NCI-H2107 (cell line): Measurements from ENCODE around the gene DNAJC5G.
"Not testable (repeated sequence)": the region's sequence is repeated elsewhere in the genome, so short reads cannot be mapped to it uniquely, and the experiment has no call there.

Experiments used
- DNase-seq: peaks from one replicate; lab custom pipeline; 2025; lab: John Stamatoyannopoulos, UW

The DNAJC5G gene

DNA sequence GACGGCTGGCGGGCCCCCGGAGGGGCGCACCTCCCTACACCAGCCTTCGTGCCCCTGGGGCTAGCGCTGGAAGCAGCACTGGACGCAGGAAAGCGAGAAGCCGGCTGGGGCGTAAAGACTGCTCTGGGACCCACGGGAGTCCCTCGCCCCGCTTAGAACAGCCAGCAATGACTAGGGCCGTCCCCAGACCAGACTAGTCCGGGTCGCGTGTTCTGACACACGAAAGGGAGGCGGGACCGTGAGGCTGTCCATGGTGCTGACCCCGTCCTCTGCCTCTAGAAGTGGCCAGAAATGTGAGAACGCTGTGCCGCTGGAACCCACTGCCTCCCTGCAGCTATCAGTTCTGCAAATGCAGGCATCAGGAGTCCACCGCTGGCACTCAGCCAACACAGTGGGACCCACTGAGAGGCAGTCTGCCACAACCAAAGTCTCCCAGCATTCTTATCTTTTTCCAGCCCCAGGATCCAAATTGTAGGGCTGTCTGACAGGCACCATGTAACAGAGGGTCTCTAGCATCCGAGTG lies 33.2 kb downstream of the DNAJC5G start, which contains the start of gene UCN:
Gene UCN (minus strand): TSS at position 87 of the 523 bp plus-strand sequence. CDS start 550 bp downstream, outside the sequence.
- DNase-seq: no peak

DNA sequence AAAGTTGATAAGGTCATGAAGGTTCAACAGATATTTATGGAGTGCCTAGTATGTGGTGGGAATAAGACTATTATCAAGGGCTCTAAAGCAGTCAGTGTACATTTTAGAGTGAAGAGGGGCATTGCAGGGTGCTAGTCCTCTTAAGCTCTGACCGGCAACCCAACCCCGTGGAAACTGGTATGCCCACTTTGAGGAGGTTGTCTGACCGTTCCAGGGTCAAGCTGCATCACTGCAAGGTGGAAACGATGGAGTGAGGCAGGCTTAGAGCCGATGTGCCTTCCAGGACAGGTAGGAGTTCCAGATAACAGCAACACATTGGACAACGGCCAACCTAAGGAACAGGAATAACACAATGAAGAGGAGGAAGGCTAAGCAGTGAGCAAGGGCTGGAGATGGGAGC lies 34.4 kb downstream of the DNAJC5G start:
- DNase-seq: no peak

DNA sequence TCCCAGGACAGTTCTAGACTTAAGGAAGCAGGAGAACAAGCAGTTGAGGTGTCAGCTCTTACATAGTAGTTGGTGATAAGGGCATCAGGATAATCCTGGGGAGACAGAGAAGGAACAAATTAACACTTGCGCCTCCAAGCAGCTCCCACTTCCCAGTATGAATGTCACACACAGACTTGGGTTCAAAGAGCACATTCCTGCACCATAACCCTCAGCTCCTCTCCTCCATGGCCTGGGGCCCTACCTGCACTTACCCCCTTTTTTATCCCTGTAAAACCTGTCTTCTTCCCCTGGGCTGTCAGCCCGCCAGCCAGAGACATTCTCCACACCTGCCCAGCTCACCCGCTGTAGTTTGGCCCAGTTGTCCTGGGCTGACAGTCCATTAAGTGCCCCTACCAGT lies 36.9 kb downstream of the DNAJC5G start:
- no peak for DNase-seq

DNA sequence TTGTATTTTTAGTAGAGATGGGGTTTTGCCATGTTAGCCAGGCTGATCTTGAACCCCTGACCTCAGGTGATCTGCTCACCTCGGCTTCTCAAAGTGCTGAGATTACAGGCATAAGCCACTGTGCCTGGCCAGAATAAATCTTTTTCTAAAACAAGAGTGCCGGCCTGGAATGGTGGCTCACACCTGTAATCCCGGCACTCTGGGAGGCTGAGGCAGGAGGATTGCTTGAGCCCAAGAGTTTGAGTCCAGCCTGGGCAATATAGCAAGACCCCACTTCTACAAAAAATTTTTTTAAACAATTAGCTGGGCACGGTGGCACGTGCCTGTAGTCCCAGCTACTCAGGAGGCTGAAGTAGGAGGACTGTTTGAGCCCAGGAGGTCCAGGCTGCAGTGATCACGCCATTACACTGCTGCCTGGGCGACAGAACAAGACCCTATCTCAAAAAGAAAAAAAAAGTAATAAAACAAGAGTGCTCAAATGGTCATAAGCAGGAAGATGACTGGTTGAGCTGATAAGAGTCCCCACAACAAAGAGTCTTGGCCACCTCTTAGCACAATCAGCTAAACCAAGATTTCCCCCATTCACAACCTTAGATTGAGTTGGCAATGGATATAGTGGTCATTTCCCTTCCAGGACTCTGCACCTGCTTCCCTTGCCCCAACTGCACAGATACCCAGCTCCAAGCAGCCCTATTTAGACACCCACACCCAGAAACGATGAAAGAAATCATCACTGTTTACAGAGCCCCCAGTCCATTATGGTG lies 38.8 kb downstream of the DNAJC5G start:
- no peak for DNase-seq

DNA sequence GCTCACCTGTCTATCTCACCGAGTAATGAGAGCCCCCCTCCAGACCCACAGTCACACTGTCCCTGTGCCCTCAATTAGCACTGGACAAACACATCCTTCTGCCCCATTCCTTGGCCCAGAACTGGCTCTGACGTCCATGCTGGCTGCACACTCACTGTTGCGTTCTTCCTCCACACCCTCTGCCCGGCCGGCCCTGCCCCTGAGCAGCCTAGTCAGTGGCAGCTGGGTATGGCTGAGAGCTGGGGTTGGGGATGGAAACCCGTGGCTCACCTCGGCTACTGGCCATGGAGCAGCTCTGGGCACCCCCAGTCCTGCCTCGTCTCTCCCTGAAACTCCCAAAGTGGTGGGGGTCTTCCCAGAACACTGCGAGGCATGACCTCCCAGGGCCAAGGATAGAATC lies 39.5 kb downstream of the DNAJC5G start:
- DNase-seq: no peak

DNA sequence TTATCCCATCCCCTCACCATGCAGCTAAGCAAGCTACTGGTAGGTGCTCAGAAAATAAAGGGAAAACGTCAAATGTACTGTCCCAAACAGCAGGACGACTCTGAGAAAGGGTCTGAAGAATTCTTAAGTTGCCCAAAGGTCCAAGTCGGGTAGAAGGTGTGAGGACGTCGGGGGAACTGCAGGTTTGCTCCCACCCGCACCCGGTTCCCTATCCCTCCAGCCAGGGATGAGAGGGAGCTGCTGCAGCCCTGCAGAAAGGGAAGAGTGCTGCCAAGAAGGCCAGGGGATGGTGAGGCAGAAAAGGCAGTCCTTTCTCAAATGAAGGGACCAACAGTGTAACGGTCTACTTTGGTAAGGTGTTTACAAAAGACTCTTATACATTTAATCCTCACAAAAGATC lies 39.9 kb downstream of the DNAJC5G start:
- DNase-seq: no peak

DNA sequence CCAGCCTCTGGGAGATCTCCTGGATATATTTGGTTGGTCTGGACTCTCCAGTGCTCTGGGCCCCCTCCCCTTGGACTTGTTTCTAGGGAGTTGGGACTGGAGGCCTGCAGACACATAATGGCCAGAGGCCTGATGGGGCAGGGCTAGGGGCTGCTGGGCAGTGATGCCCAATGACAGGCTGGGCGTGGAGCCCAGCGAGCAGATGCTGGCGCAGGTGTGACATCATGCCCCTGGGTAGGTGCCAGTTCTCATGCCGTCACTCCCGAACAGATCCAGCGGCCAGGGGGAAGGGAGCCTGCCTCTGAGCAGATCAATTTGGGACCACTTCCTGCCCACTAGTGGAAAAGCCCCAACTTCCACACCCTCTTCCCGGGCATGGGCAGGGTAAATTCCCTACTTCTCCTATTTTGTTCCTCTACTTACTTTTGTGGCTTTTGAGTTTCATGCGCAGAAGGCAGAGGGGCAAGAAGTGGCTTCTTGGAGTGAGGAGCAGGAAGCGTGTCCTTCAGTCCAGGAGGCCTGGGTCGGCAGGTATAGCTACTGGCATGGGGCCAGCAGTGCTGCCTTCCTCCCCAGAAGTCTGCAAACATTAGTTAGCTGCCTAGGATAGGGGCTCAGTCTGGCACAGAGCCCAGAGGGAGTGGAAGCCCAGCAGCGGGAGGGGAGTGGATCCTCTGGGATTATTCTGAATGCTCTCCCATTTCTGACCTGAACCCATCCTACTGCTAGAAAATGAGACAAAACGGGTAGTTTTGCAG lies 41.6 kb downstream of the DNAJC5G start:
- no peak for DNase-seq

DNA sequence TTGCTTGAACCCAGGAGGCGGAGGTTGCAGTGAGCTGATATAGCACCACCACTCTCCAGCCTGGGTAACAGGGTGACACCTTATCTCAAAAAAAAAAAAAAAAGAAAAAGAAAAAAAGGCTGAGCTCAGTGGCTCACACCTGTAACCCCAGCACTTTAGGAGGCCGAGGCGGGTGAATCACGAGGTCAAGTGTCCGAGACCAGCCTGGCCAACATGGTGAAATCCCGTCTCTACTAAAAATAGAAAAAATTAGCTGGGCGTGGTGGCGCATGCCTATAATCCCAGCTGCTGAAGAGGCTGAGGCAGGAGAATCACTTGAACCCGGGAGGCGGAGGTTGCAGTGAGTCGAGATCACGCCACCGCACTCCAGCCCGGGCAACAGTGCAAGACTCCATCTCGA lies 44.6 kb downstream of the DNAJC5G start:
- DNase-seq: not testable (repeated sequence)

DNA sequence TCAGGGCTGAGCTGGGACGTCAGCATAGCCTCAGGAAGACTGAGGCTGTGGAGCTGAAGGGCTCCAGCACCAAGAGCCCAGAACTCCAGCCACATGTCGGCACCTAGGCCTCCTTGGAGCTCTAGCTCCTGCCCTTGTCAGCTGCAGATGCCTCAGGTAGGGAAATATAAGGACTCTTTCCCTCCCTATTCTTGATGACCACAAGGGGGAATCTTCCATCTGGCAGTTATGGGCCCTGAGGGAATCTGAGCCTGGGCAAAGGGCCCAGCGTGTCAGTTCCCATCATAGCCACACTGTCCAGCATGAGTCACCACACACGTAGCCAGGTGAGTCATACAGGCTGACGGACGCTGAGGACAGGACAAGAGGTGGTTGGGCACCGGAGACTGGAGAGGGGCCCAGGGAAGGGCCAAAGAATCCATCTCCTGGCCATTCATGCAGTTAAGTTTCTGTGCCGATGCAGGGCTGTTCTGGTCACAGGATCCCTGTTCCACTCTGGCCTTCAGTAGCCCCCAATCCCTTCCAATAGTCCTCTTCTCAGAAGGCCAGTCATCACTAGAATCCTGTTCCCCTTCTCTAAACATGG lies 45.8 kb downstream of the DNAJC5G start:
- DNase-seq: no peak

DNA sequence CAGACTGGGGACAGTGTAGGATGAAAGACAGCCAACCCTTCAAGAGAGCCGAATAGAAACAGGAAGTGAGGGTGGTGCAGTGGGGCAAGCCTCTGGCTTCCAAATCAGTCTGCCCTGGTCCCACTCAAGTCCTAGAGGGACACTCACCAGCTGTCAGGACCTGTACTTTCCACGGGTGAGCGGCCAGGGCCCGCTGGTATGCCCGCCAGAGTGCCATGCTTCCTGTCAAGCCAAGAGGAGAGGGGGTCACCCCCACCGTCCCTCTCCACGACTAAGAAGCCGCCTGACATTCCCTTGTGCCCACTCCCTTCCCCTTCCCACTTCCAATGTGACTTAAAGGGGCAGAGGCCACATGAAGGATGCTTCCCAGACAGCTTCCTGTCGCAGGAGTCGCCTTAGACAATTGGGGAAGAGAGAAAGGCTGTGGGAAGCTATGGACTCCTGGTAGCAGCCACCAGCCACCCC lies 47.1 kb downstream of the DNAJC5G start:
- DNase-seq: no peak

DNA sequence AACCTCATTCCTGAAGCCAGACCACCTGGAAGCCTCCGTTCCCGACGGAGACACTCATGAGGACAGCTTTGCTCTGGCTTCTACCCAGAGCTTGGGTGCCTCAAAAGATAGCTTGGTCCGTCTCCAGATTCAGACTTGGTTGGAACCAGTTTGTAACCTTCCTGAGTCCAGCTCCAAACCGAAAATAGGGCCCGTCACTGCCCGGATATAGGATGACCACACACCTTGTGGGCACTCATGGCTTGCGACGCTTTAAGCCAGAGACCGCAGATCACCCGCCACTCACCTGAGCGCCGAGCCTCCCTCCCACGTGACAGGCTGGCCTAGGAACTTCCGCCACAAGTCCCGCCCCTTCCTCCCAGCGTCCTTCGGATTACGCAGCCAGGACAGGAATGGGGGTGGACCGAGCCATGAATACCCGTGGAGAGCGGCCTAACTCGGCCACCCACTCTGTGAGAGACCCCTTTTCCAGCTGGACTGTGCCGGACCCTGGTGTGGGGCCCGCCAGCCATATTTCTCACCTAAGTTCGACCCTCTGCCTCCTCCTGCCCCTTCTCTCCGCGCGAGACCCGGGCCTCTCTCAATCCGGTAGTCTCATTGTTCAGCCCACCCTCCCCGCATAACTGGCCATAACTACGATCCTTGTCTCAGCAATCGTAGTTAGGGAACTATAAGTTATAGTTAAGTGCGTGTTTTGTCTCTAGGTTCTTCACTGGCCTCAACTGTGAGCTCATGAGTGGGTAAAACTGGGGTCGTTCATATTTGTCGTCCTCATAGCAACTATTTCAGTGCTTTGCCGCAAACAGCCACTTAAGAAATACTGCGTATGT lies 47.7 kb downstream of the DNAJC5G start, which contains the start of gene MPV17:
Gene MPV17 (minus strand): TSS at position 332 of the 830 bp plus-strand sequence. CDS start 580 bp downstream, outside the sequence.
- peak; percentile 79 for DNase-seq

DNA sequence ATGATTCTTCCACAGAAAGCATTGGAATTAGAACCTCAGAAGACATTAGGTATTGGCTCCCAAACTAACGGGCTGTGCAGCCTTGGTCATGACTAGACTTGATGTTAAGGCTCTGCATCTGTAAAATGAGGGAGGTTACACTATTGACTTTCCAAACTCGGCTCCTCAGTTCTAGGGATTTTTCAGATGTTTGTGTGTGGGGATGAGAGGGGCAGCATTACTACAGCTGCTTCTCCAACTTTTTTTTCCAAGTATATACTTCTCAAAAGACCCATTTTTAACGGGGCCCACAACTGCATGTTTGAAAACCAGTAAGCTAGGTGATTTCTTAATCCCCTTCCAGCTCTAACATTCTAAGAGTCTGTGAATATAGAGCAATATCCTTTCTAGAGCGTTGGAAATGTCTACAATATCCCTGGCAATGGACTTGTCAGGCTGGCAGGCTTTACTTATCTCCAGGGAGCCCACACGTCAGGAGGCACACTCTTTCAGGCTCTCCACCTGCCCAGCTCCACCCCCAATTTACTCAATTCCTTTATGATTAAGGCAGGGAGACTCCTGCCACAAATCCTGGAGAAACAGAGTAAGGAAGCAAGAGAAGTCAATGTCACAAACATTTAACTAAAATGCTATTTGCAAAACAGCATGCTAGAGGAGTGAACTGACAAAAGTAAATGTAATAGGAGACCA lies 48.5 kb downstream of the DNAJC5G start:
- no peak for DNase-seq

DNA sequence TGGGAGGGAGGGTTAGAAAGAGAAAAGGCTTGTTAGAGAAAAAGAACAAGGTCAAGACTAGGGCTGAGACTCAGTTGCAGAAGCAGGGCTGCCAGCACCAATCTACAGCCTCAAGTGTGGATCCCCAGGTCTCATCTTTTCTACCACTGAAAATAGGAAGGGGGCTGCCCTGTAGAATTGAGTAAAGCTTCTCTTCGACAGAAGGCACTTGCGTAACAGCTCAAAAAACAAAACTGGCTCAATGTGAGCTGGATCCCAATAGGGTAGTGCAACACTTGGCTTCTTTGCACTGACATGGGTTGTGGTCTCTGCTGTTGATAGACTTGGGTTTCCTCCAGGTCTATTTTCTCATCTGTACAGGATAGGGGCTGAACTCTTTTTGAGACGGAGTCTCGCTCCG lies 49.5 kb downstream of the DNAJC5G start:
- DNase-seq: no peak
